ENCODE measurements around the gene EDNRA.

Gene EDNRA

DNA sequence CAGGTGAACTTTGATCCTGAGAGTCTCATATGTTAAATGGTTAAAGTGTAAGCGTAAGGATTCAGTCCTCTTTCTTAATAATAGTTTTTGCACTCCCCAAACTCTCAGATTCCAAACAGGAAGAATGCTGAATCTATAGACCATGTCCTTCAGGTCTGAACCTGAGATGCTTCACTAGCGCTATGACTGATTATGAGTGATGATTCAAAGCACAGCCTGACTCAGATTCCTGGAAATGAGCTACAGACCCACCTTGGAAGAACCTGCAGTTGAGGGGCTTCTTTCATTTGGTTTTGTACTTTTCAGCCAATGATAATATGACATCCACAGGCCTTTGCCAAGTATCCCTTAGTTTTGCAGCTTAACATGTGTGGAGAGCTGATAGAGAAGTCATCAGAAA lies 1.4 kb downstream of the EDNRA start:
- TF ChIP-seq, protein P1, sequence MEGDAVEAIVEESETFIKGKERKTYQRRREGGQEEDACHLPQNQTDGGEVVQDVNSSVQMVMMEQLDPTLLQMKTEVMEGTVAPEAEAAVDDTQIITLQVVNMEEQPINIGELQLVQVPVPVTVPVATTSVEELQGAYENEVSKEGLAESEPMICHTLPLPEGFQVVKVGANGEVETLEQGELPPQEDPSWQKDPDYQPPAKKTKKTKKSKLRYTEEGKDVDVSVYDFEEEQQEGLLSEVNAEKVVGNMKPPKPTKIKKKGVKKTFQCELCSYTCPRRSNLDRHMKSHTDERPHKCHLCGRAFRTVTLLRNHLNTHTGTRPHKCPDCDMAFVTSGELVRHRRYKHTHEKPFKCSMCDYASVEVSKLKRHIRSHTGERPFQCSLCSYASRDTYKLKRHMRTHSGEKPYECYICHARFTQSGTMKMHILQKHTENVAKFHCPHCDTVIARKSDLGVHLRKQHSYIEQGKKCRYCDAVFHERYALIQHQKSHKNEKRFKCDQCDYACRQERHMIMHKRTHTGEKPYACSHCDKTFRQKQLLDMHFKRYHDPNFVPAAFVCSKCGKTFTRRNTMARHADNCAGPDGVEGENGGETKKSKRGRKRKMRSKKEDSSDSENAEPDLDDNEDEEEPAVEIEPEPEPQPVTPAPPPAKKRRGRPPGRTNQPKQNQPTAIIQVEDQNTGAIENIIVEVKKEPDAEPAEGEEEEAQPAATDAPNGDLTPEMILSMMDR (IDR thresholded peaks at IDR 0.05; ENCODE audit: extremely low read depth, insufficient read depth, missing control alignments), result no peak
- DNase-seq (ENCODE audit: low spot score), result no peak
- in situ Hi-C loops (cut with MboI; ENCODE audit: low pct_unique_long_range_greater_than_20kb, low sequenced_read_pairs, unreplicated experiment), result no loop called here

DNA sequence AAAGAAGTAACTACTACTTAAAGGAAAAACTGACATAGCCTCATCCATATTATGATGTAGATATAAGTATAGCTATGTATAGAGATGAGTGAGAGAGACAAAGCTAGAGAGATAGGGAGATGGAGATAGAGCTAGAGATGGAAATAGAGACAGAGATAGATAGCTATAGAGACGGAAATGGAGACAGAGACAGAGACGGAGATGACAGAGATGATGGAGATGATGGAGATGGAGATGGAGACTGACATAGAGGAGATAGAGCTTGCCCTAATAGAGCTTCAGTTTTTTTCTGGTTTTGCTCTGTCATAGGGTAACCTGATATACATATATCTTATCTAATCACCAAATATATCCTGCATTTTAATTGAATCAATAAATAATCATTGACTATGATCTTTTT lies 4.3 kb downstream of the EDNRA start:
- in situ Hi-C loops (cut with MboI; ENCODE audit: low pct_unique_long_range_greater_than_20kb, low sequenced_read_pairs, unreplicated experiment), result no loop called here
- TF ChIP-seq, protein P1 (IDR thresholded peaks at IDR 0.05; ENCODE audit: extremely low read depth, insufficient read depth, missing control alignments), result no peak
- no peak for DNase-seq (ENCODE audit: low spot score)

DNA sequence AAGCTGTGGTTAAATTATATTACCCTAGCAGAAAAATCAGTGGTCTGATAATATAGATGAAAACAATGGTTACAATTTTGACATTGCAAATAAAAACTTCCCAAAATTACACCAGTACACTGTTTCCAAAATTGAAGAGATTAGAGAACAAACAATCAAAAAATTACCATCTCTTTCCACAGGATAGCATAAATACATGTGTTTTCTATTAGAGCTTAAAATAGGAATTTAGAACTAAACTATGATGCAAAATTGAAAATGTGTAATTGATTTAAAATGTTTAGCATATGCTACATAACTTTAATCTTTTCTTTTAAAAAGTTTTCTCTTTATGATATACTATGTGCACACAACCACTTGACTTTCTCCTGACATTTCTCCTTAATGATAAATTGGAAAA lies 6.7 kb downstream of the EDNRA start:
- TF ChIP-seq, protein P1 (IDR thresholded peaks at IDR 0.05; ENCODE audit: extremely low read depth, insufficient read depth, missing control alignments), result no peak
- in situ Hi-C loops (cut with MboI; ENCODE audit: low pct_unique_long_range_greater_than_20kb, low sequenced_read_pairs, unreplicated experiment), result no loop called here
- no peak for DNase-seq (ENCODE audit: low spot score)

DNA sequence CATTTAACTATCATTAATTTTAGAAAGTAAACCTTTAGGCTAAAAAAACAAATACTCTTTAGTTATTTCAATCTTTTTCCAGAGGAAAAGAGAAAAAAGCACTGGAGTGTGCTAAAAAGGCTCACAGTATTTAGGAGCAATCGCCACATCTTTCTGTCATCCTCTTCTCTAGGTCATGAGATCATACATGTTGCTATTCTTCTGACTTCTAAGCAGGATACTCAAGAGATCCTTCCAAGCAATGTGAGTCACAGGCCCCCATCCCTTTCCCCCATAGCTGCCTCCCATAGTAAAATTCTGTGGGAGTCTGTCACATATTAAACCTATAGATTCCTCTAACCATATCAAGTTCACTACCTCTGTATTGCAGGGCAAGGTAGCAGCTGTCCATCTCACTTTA lies 7.7 kb downstream of the EDNRA start:
- in situ Hi-C loops (cut with MboI; ENCODE audit: low pct_unique_long_range_greater_than_20kb, low sequenced_read_pairs, unreplicated experiment), result no loop called here
- TF ChIP-seq, protein P1 (IDR thresholded peaks at IDR 0.05; ENCODE audit: extremely low read depth, insufficient read depth, missing control alignments), result no peak
- DNase-seq (ENCODE audit: low spot score), result no peak

DNA sequence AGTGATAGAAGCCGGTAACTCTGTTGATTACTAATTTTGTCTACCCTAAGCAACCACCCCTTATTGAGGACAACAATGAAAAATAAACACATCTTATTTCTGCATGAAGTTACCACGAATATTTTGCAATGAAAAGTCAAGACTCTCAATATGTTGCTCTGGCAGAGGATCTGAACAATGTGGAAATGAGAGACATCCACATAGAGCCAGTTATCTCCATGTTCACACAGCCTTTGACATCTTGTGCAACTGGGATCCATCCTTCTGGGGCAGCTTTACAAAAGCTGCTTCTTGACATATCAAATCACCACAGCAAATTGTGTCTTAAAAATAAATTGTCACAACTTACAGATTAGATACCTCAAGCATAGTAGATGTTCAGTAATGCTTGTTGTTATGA lies 10.2 kb downstream of the EDNRA start:
- in situ Hi-C loops (cut with MboI; ENCODE audit: low pct_unique_long_range_greater_than_20kb, low sequenced_read_pairs, unreplicated experiment), result no loop called here
- no peak for DNase-seq (ENCODE audit: low spot score)
- TF ChIP-seq, protein P1 (IDR thresholded peaks at IDR 0.05; ENCODE audit: extremely low read depth, insufficient read depth, missing control alignments), result no peak

DNA sequence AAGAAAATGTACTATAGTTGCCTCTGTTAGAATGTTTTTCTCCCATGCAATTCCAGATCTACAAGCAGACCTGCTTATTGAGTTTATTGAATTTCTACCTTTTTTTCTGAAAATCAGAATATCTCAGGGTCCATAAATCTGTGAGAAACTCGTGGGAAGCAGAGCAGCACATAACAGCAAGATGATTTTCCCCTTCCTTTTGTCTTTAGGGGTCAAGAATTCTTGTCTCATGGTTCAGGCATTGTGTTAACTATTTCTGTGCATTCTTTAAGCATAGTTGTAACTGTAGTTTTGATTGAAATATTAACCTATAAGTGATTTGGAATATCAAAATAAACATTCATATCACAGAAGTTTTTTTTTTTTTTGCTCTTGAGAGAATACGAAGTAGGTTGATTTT lies 11.4 kb downstream of the EDNRA start:
- DNase-seq (ENCODE audit: low spot score), result no peak
- TF ChIP-seq, protein P1 (IDR thresholded peaks at IDR 0.05; ENCODE audit: extremely low read depth, insufficient read depth, missing control alignments), result no peak
- in situ Hi-C loops (cut with MboI; ENCODE audit: low pct_unique_long_range_greater_than_20kb, low sequenced_read_pairs, unreplicated experiment), result no loop called here

DNA sequence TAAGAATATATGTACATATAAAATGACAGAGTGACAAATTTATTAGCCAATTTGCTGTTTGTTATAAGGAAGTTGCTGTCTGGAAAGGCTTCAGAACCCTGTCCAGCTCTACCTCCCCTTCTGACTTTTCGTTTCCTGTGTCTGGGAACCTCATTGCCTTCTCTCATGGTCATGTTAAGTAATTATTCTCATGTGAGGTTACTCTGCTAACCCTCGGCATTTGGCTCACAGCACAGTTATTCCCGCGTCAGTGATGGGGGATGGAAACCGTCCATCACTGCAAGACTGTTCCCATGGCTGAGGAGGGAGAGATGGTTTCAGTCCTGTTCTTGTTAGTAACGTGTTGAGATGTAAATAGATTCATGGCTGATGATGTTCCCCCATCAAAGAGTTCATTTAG lies 11.9 kb downstream of the EDNRA start:
- TF ChIP-seq, protein P1 (IDR thresholded peaks at IDR 0.05; ENCODE audit: extremely low read depth, insufficient read depth, missing control alignments), result no peak
- no peak for DNase-seq (ENCODE audit: low spot score)
- in situ Hi-C loops (cut with MboI; ENCODE audit: low pct_unique_long_range_greater_than_20kb, low sequenced_read_pairs, unreplicated experiment), result no loop called here
